NB4 (cell line): ENCODE results near the gene PRSS56.

ENCODE experiments used
- CTCF ChIP-seq: IDR thresholded peaks from one replicate; pipeline ENCODE4 v1.5.1; 2012; ENCODE audit warnings: low read depth, low read length
- MAX ChIP-seq: IDR thresholded peaks from 2 replicates; pipeline ENCODE4 v1.6.1; 2011; ENCODE audit warnings: low read depth, low read length
- MYC ChIP-seq: IDR thresholded peaks from 2 replicates; pipeline ENCODE4 v1.6.1; 2011; ENCODE audit warnings: low read depth, low read length
- POLR2A ChIP-seq: IDR thresholded peaks from 2 replicates; pipeline ENCODE4 v1.6.1; 2011; ENCODE audit warnings: mild to moderate bottlenecking; ENCODE audit not compliant: insufficient read length; ENCODE audit errors: extremely low read depth

GRCh38 chr2:232571026-232571474, 50.9 kb downstream of the PRSS56 start:
- no peak for TF ChIP-seq CTCF
- no peak for TF ChIP-seq POLR2A
- TF ChIP-seq MAX = no peak
- TF ChIP-seq MYC = no peak
